ENCODE data around the gene PTCH2. TPM values are rescaled to one million over a fixed set of nuclear protein-coding genes. Genes with fewer than 3 reads are reported as not detected.

The PTCH2 gene
- total and polyA plus RNA-seq, 2 donors (not counting 1 experiment from before 2014, with no cell fraction given): 1.3 to 1.7 TPM

GRCh38 chr1:44829506-44830384 lies 13.3 kb downstream of the PTCH2 start:
- ATAC-seq (ENCODE audit: low read depth) (no peak), DNase-seq (no peak)
- H3K4me2 ChIP-seq (replicated peaks; ENCODE audit: low read depth, low read length, poor library complexity, severe bottlenecking): no peak overlapping the region
- H3K27ac ChIP-seq (ENCODE audit: low read length in 2 of 2): no peak overlapping the region
- CTCF ChIA-PET: interaction anchor here (0.6 to 1.7 kb wide), 2 partner anchors 11 to 126 kb away, joined by 4 to 5 read pairs; no protein-coding TSS in a partner anchor
- peaks cover 0 to 4% (median 0%) of the 10 kb centered on the region in 3 donors for H3K9me3 ChIP-seq (ENCODE audit: control extremely low read depth in 1 of 3, control insufficient read depth in 2 of 3, insufficient read depth in 1 of 3, low read length in 2 of 3)
- POLR2A ChIA-PET: no interaction called here
- intact Hi-C loops (cut with micrococcal nuclease): no loop called here
- no peak overlapping the region for H3K4me3 Mint-ChIP-seq
- no peaks in the 10 kb centered on the region for H3K79me2 ChIP-seq (ENCODE audit: control insufficient read depth, insufficient read depth, low read length)
- no peaks in the 10 kb centered on the region for H3K27me3 Mint-ChIP-seq
- peaks cover 1% of the 10 kb centered on the region for H3K4me1 Mint-ChIP-seq
- TF ChIP-seq CTCF (IDR thresholded peaks at IDR 0.05): no peak
- TF ChIP-seq EZH2 (IDR thresholded peaks at IDR 0.05; ENCODE audit: borderline replicate concordance, insufficient read depth, low read depth, low read length, poor library complexity, severe bottlenecking): no peak
- no peak overlapping the region for H2AFZ ChIP-seq (ENCODE audit: insufficient read depth, low read depth, low read length, poor library complexity, severe bottlenecking)
- 77% methylated on average over 12 of the region's 12 CpGs for WGBS (ENCODE audit: insufficient coverage)
- H3K4me1 ChIP-seq (ENCODE audit: control insufficient read depth in 2 of 2, insufficient read depth in 2 of 2, low read length in 2 of 2): no peaks in the 10 kb centered on the region
- H4K20me1 ChIP-seq (ENCODE audit: control insufficient read depth, insufficient read depth, low read length, poor library complexity, severe bottlenecking): no peaks in the 10 kb centered on the region
- no peak overlapping the region for H3K4me3 ChIP-seq (ENCODE audit: control extremely low read depth in 1 of 5, extremely low read depth in 1 of 5, insufficient read depth in 1 of 5, low read depth in 2 of 5, low read length in 4 of 5)
- no peaks in the 10 kb centered on the region for H3K9me3 Mint-ChIP-seq (ENCODE audit: insufficient read depth)
- no peak overlapping the region for H3K27ac Mint-ChIP-seq
- no peak overlapping the region for H3K9ac ChIP-seq (ENCODE audit: low read length)
- no peaks in the 10 kb centered on the region for H3K27me3 ChIP-seq (replicated peaks in 1 of 4; ENCODE audit: control extremely low read depth in 1 of 4, control insufficient read depth in 3 of 4, insufficient read depth in 4 of 4, low read length in 3 of 4)
- H3K36me3 ChIP-seq (replicated peaks in 1 of 2; ENCODE audit: control extremely low read depth in 1 of 2, control insufficient read depth in 1 of 2, extremely low read depth in 1 of 2, insufficient read depth in 2 of 2, low read length in 1 of 2): no peaks in the 10 kb centered on the region

- TF ChIP-seq CTCF (IDR thresholded peaks at IDR 0.05) (no peak), EZH2 (IDR thresholded peaks at IDR 0.05; ENCODE audit: borderline replicate concordance, insufficient read depth, low read depth, low read length, poor library complexity, severe bottlenecking) (no peak)
- CTCF ChIA-PET: interaction anchor here (1.7 kb wide), 1 partner anchor 10 kb away, joined by 5 read pairs; no protein-coding TSS in a partner anchor
Measured at GRCh38 chr1:44828841-44829440, 14.1 kb downstream of the PTCH2 start.

More at GRCh38 chr1:44828841-44829440, 14.1 kb downstream of the PTCH2 start:
- DNase-seq (no peak), ATAC-seq (ENCODE audit: low read depth) (no peak)
- 98% methylated on average over 14 of the region's 15 CpGs for WGBS (ENCODE audit: insufficient coverage)
- no peak overlapping the region for H3K4me3 Mint-ChIP-seq
- intact Hi-C loops (cut with micrococcal nuclease): no loop called here
- H3K4me1 ChIP-seq (ENCODE audit: control insufficient read depth in 2 of 2, insufficient read depth in 2 of 2, low read length in 2 of 2): no peaks in the 10 kb centered on the region
- no peaks in the 10 kb centered on the region for H3K9me3 Mint-ChIP-seq (ENCODE audit: insufficient read depth)
- H3K4me1 Mint-ChIP-seq: peaks cover 1% of the 10 kb centered on the region
- POLR2A ChIA-PET: no interaction called here
- H4K20me1 ChIP-seq (ENCODE audit: control insufficient read depth, insufficient read depth, low read length, poor library complexity, severe bottlenecking): no peaks in the 10 kb centered on the region
- no peak overlapping the region for H3K4me3 ChIP-seq (ENCODE audit: control extremely low read depth in 1 of 5, extremely low read depth in 1 of 5, insufficient read depth in 1 of 5, low read depth in 2 of 5, low read length in 4 of 5)
- no peak overlapping the region for H3K4me2 ChIP-seq (replicated peaks; ENCODE audit: low read depth, low read length, poor library complexity, severe bottlenecking)
- H3K27me3 Mint-ChIP-seq: no peaks in the 10 kb centered on the region
- H3K9me3 ChIP-seq (ENCODE audit: control extremely low read depth in 1 of 3, control insufficient read depth in 2 of 3, insufficient read depth in 1 of 3, low read length in 2 of 3): peaks cover 0 to 4% (median 0%) of the 10 kb centered on the region in 3 donors
- no peak overlapping the region for H3K27ac ChIP-seq (ENCODE audit: low read length in 2 of 2)
- H3K79me2 ChIP-seq (ENCODE audit: control insufficient read depth, insufficient read depth, low read length): no peaks in the 10 kb centered on the region
- no peak overlapping the region for H3K27ac Mint-ChIP-seq
- no peaks in the 10 kb centered on the region for H3K27me3 ChIP-seq (replicated peaks in 1 of 4; ENCODE audit: control extremely low read depth in 1 of 4, control insufficient read depth in 3 of 4, insufficient read depth in 4 of 4, low read length in 3 of 4)
- H3K9ac ChIP-seq (ENCODE audit: low read length): no peak overlapping the region
- no peaks in the 10 kb centered on the region for H3K36me3 ChIP-seq (replicated peaks in 1 of 2; ENCODE audit: control extremely low read depth in 1 of 2, control insufficient read depth in 1 of 2, extremely low read depth in 1 of 2, insufficient read depth in 2 of 2, low read length in 1 of 2)
- no peak overlapping the region for H2AFZ ChIP-seq (ENCODE audit: insufficient read depth, low read depth, low read length, poor library complexity, severe bottlenecking)
